Fibroblast of skin of scalp (primary cell): ENCODE results near the gene RMRP.

Experiments used
- DNase-seq: peaks from one replicate; pipeline ENCODE4 v3.0.0-alpha.2; 2013

The RMRP gene

GRCh38 chr9:35609001-35609819 is 48.6 kb downstream of the RMRP start:
- no peak for DNase-seq

- no peak for DNase-seq
These were observed 49.6 kb downstream of the RMRP start for GRCh38 chr9:35608221-35608620.
